Stimulated activated CD4-positive, alpha-beta T cell treated with anti-CD3 and anti-CD28 coated beads, Interleukin-15, amount 100 ng/mL, for 24 hours (primary cell): ENCODE data around the gene ACTMAP.
A peak's percentile ranks its signal among the peaks of the same experiment; 100 is the strongest.
"Not testable (repeated sequence)": the region's sequence is repeated elsewhere in the genome, so short reads cannot be mapped to it uniquely, and the experiment has no call there.

ENCODE experiments used
- DNase-seq: peaks from one replicate; pipeline ENCODE4 v3.0.0-alpha.2; 2020

The ACTMAP gene

GRCh38 chr19:40775632-40776022 is 25.4 kb upstream of the ACTMAP start:
- no peak for DNase-seq

- DNase-seq, result no peak
Observed at GRCh38 chr19:40774916-40775631, 24.8 kb upstream of the ACTMAP start, which contains the start of gene MIA. MIA (plus strand) TSS chr19:40775521; CDS start chr19:40775543, 22 bp downstream.

GRCh38 chr19:40771101-40771862 is 21.0 kb upstream of the ACTMAP start:
- not testable (repeated sequence) for DNase-seq

GRCh38 chr19:40768869-40769268 is 18.6 kb upstream of the ACTMAP start:
- no peak for DNase-seq

GRCh38 chr19:40766385-40766784 is 16.1 kb upstream of the ACTMAP start:
- not testable (repeated sequence) for DNase-seq

DNA sequence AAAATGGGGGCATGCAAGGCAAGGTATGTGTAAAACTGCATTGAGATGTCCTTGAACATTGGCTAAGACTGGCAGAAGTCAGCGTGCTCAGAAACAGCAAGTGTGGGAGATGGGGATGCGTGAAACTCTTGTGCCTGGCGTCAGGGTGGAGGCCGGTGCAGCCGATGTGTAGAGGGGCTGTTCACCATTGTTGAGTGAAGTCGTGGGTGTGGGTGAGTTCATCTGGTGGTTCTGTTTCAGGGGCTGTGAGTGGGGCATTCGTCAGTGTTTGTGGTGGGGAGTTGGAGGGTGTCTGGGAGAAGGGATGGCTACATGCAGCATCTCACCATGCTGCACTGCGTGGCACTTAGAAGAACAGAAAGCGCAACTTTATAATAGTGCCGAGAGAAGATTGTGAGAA is 13.7 kb upstream of the ACTMAP start:
- DNase-seq, result no peak

DNA sequence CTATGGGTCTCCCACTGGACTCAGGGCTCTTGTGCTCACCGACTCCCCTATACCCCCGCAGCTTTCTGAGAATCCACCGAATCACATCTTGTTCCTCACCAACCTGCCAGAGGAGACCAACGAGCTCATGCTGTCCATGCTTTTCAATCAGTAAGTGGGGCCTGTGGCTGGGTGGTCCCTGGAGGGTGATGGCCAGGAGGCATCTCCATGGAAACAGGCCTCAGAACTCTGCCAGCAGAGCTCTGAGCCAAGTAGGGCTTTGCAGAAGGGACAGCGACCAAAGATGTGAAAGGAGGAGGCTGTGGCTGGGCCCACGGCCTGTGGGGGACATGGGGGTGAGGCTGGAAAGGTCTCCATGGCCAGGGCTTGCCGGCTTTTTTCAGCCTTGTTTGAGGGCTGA is 13.2 kb upstream of the ACTMAP start:
- no peak for DNase-seq

GRCh38 chr19:40762754-40763470 is 12.6 kb upstream of the ACTMAP start:
- DNase-seq, result no peak

DNA sequence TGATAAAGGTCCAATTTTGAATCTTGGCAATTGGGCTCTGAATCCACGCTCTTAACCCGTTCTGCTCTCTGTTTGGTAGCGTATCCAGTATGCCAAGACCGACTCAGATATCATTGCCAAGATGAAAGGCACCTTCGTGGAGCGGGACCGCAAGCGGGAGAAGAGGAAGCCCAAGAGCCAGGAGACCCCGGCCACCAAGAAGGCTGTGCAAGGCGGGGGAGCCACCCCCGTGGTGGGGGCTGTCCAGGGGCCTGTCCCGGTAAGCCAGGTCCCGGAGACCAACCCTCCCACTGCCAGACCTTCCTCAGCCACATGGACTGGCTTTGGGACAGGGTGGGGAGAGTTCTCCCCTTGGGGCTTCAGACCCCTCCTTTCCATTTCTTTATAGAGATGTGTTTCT is 9.1 kb upstream of the ACTMAP start:
- DNase-seq, result no peak

GRCh38 chr19:40758491-40758890 is 8.2 kb upstream of the ACTMAP start:
- DNase-seq, result no peak

DNA sequence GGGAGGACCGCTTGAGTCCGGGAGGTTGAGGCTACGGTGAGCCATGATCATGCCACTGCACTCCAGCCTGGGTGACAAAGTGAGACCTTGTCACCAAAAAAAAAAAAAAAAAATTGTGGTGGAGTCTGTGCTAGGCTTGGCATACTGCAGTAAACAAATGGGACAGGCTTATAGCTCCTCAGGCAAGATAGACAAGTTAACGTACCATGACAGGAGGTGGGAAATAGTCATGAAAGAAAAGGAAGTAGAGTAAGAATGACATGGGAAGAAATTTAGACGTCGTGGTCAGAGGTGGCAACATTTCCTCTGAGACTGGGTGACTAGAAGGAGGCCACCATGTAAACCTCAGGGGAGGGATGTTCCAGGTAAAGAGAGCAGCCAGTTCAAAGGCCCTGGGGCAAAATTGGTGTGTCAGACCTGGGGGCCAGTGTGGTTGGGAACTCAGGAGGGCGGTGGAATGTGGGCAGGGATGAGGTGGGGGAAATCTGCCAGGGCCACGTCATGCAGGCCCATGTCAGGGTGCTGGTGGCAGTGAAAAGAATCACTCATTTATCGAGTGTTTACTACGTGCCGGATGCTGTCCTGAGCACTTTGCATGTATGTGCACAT is 6.3 kb upstream of the ACTMAP start:
- peak; percentile 60 for DNase-seq

DNA sequence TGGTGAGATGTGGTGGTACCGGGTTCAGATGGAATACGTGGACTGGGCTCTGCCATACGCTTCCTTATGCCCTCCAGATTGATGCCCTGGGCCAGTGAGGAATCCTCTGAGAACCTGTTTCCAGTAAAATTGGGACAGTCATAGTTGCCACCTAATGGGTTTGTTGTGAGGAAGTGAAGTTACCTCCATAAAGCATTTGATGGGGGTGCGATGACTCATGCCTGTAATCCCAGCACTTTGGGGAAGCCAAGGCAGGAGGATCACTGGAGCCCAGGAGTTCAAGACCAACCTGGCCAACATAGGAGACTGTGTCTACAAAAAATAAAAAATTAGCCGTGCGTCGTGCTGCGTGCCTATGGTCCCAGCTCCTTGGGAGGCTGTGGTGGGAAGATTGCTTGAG is 5.5 kb upstream of the ACTMAP start:
- no peak for DNase-seq

DNA sequence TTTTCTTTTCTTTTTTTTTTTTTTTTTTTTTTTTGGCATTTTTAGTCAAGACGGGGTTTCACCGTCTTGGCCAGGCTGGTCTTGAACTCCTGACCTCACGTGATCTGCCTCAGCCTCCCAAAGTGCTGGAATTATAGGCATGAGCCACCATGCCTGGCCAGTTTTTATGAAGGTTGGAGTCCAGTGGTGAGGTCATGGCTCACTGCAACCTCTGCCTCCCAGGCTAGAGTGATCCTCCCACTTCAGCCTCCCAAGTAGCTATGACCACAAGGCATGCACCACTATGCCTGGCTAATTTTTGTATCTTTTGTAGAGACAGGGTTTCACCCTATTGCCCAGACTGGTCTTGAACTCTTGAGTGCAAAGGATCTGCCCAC is 5.0 kb upstream of the ACTMAP start:
- no peak for DNase-seq

DNA sequence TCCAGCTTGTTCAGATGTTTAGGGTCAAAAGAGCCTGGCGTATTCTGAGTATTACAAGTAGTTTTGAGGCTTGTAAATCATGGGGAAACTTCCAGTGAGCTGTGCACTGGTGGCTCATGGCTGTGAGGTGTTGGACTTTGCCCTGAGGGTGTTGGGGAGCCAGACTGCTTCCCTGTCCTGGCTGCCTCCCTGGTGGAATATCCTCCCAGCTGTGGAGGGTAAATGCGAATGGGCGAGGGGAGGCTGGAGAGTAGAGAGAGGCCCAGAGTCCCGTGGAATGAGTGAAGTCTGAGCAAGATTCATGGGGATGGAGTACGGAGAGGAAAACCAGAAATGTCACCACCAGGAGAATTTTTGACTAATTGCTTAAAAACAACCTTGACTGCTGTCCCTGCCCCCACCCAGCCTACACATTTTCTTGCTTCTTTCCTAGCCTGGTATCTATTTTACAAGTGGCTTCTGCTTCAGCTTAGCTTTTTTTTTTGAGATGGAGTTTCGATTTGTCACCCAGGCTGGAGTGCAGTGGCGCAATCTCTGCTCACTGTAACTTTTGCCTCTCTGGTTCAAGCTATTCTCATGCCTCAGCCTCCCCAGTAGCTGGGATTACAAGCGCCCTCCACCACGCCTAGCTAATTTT is 4.5 kb upstream of the ACTMAP start:
- peak; percentile 86 for DNase-seq

- DNase-seq, result peak; percentile 42
Observed at GRCh38 chr19:40752257-40752781, 2.0 kb upstream of the ACTMAP start.

GRCh38 chr19:40750874-40751537 is 729 bp upstream of the ACTMAP start, which contains the start of gene SNRPA:
SNRPA (plus strand) TSS chr19:40751203; CDS start chr19:40751409, 206 bp downstream.
- DNase-seq, result peak; percentile 98

- DNase-seq, result no peak
Observed at GRCh38 chr19:40747536-40747935, 2.7 kb downstream of the ACTMAP start.

GRCh38 chr19:40745402-40745780 is 4.9 kb downstream of the ACTMAP start:
- DNase-seq, result no peak

GRCh38 chr19:40744554-40745401 is 5.5 kb downstream of the ACTMAP start:
- peak; percentile 40 for DNase-seq

- DNase-seq, result no peak
Observed at GRCh38 chr19:40743926-40744325, 6.4 kb downstream of the ACTMAP start.

DNA sequence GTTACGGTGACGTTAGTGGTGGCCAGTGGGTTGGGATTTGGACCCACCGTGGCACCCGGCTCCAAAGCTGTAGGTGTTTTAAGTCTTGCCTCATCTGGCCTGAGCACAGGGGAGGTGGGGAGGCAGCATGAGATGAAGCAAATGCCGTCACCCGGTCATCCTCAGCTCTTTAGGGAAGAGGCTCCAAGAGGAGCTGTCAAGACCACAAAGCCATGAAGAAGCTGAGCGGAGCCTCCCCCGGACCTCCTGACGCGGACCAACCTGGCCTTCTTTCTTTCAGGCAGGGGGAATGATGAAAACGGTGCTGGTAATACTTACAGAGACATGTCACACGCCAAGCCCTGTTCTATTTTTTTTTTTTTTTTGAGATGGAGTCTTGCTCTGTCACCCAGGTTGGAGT is 7.4 kb downstream of the ACTMAP start:
- no peak for DNase-seq
